CD8-positive, alpha-beta memory T cell (primary cell): ENCODE measurements around the gene KRTAP1-1. TPM values are rescaled to one million over a fixed set of nuclear protein-coding genes. Genes with fewer than 3 reads are reported as not detected.
"Not testable (repeated sequence)": the region's sequence is repeated elsewhere in the genome, so short reads cannot be mapped to it uniquely, and the experiment has no call there.

Source experiments
- CTCF ChIA-PET: fragments of 350-600 bp; sonication (Branson Sonifier 250); formaldehyde crosslinking; loops from one replicate; lab custom pipeline; 2021; ENCODE audit warnings: antibody characterized with exemption; lab: Charles Lee
- POLR2A ChIA-PET: fragments of 350-600 bp; sonication (Branson Sonifier 250); formaldehyde crosslinking; loops from one replicate; lab custom pipeline; 2021; ENCODE audit warnings: antibody characterized with exemption; lab: Charles Lee
- DNase-seq, 5 donors: peaks; one replicate each; pipeline versions ENCODE4 v3.0.0 to v3.0.0-alpha.2; 2020 to 2022; ENCODE audit warnings: mixed read lengths in 1 of 5
- H3K27ac ChIP-seq: one replicate; pipeline ENCODE4 v1.7.0; 2013; ENCODE audit warnings: low read depth, mild to moderate bottlenecking, low read length, moderate library complexity
- H3K27me3 ChIP-seq: 2 replicates; pipeline ENCODE4 v1.7.0; 2013; ENCODE audit warnings: low read length, mild to moderate bottlenecking; ENCODE audit not compliant: insufficient read depth, poor library complexity, severe bottlenecking
- H3K36me3 ChIP-seq: 2 replicates; pipeline ENCODE4 v1.7.0; 2013; ENCODE audit warnings: mild to moderate bottlenecking, low read length, moderate library complexity; ENCODE audit not compliant: insufficient read depth
- H3K4me1 ChIP-seq: 2 replicates; pipeline ENCODE4 v1.7.0; 2013; ENCODE audit warnings: mild to moderate bottlenecking, low read length, moderate library complexity; ENCODE audit not compliant: insufficient read depth
- H3K4me3 ChIP-seq: 2 replicates; pipeline ENCODE4 v1.7.0; 2013; ENCODE audit warnings: mild to moderate bottlenecking, low read length
- H3K9me3 ChIP-seq: 2 replicates; pipeline ENCODE4 v1.7.0; 2013; ENCODE audit warnings: mild to moderate bottlenecking, low read length
- H3K27ac Mint-ChIP-seq, 8 donors: one replicate each; pipeline ENCODE4 v1.8.0; 2020 to 2021; ENCODE audit warnings: mixed read lengths in 8 of 8, mild to moderate bottlenecking in 6 of 8, inconsistent platforms in 3 of 8, moderate library complexity in 3 of 8
- H3K27me3 Mint-ChIP-seq, 2 donors: one replicate each; pipeline ENCODE4 v1.8.0; 2020 to 2021; ENCODE audit warnings: mixed read lengths in 2 of 2, mild to moderate bottlenecking in 1 of 2, moderate library complexity in 1 of 2
- H3K36me3 Mint-ChIP-seq, 3 donors: one replicate each; pipeline ENCODE4 v1.8.0; 2020 to 2021; ENCODE audit warnings: mixed read lengths in 3 of 3, inconsistent platforms in 1 of 3, mild to moderate bottlenecking in 1 of 3
- H3K4me1 Mint-ChIP-seq, 3 donors: one replicate each; pipeline ENCODE4 v1.8.0; 2020 to 2021; ENCODE audit warnings: mixed read lengths in 3 of 3, inconsistent platforms in 1 of 3, mild to moderate bottlenecking in 1 of 3
- H3K4me3 Mint-ChIP-seq, 7 donors: one replicate each; pipeline ENCODE4 v1.8.0; 2020 to 2021; ENCODE audit warnings: mixed read lengths in 7 of 7, mild to moderate bottlenecking in 6 of 7, moderate library complexity in 4 of 7, inconsistent platforms in 2 of 7
- H3K9me3 Mint-ChIP-seq, 5 donors: one replicate each; pipeline ENCODE4 v1.8.0; 2020 to 2022; ENCODE audit warnings: mixed read lengths in 5 of 5, mild to moderate bottlenecking in 3 of 5, moderate library complexity in 2 of 5, inconsistent platforms in 1 of 5
- polyA plus RNA-seq: library from polyadenylated mRNA; unstranded; fragments of 300-500 nt; fragmentation: Illumina TruSeq; gene quantifications from one replicate; pipeline ENCODE4 v1.2.3, GENCODE V29; 2021
- total RNA-seq, 2 experiments: library from RNA; stranded (reverse); gene quantifications; one replicate each; pipeline ENCODE4 v1.2.3, GENCODE V29; 2021

Gene KRTAP1-1
- total RNA-seq = not detected
- not detected for polyA plus RNA-seq

GRCh38 chr17:41040783-41041571 lies at the start of gene KRTAP1-1:
TSS of gene KRTAP1-1 (minus strand) at chr17:41041450. CDS start at chr17:41041397, 53 bp downstream.
- peaks cover under 1 to 20% of the 10 kb centered on the region in 2 donors for H3K27me3 Mint-ChIP-seq
- H3K9me3 ChIP-seq, DNase-seq, H3K36me3 ChIP-seq, POLR2A ChIA-PET, H3K4me1 Mint-ChIP-seq, H3K27ac Mint-ChIP-seq, H3K4me1 ChIP-seq, H3K27ac ChIP-seq, H3K4me3 Mint-ChIP-seq, CTCF ChIA-PET, H3K27me3 ChIP-seq, H3K4me3 ChIP-seq, H3K36me3 Mint-ChIP-seq: not testable (repeated sequence)
- peaks cover 0 to 12% (median 4%) of the 10 kb centered on the region in 5 donors for H3K9me3 Mint-ChIP-seq

GRCh38 chr17:41088760-41089352 lies 47.6 kb upstream of the KRTAP1-1 start:
- H3K4me3 Mint-ChIP-seq, H3K27ac ChIP-seq, DNase-seq, H3K27ac Mint-ChIP-seq, H3K4me3 ChIP-seq, POLR2A ChIA-PET, H3K36me3 Mint-ChIP-seq, H3K9me3 ChIP-seq, CTCF ChIA-PET, H3K4me1 ChIP-seq, H3K9me3 Mint-ChIP-seq, H3K27me3 ChIP-seq, H3K36me3 ChIP-seq, H3K4me1 Mint-ChIP-seq: not testable (repeated sequence)
- peaks cover 10 to 20% of the 10 kb centered on the region in 2 donors for H3K27me3 Mint-ChIP-seq

- H3K9me3 ChIP-seq, H3K36me3 Mint-ChIP-seq, H3K4me3 ChIP-seq, H3K4me3 Mint-ChIP-seq, H3K4me1 Mint-ChIP-seq, CTCF ChIA-PET, H3K27me3 ChIP-seq, H3K36me3 ChIP-seq, DNase-seq, H3K9me3 Mint-ChIP-seq, H3K27ac ChIP-seq, H3K4me1 ChIP-seq: not testable (repeated sequence)
- peaks cover 12 to 28% of the 10 kb centered on the region in 2 donors for H3K27me3 Mint-ChIP-seq
- POLR2A ChIA-PET = interaction anchor here (0.6 kb wide), 1 partner anchor 34 kb away, joined by 3 read pairs; the partner anchor contains the start of gene KRTAP4-11
- H3K27ac Mint-ChIP-seq = peak within 1 kb of the TSS in 1 of 8 donors; percentile 86
Observed at GRCh38 chr17:41084100-41084856, 43.0 kb upstream of the KRTAP1-1 start, which contains the start of gene KRTAP4-7. TSS of gene KRTAP4-7 (plus strand) at chr17:41084150. CDS start at chr17:41084207, 57 bp downstream.

- H3K4me3 ChIP-seq, H3K9me3 Mint-ChIP-seq, H3K9me3 ChIP-seq, H3K27ac Mint-ChIP-seq, H3K36me3 Mint-ChIP-seq, H3K4me1 Mint-ChIP-seq, H3K27me3 ChIP-seq, H3K4me3 Mint-ChIP-seq, DNase-seq, H3K27ac ChIP-seq, H3K36me3 ChIP-seq, CTCF ChIA-PET, H3K4me1 ChIP-seq: not testable (repeated sequence)
- peaks cover 11 to 30% of the 10 kb centered on the region in 2 donors for H3K27me3 Mint-ChIP-seq
- POLR2A ChIA-PET = interaction anchor here (0.6 kb wide), 1 partner anchor 35 kb away, joined by 3 read pairs; the partner anchor contains the start of gene KRTAP4-11
Observed at GRCh38 chr17:41083427-41083826, 42.2 kb upstream of the KRTAP1-1 start.

- Histone ChIP-seq H3K4me3 (no peak overlapping the region), H3K9me3 (no peaks in the 10 kb centered on the region), H3K36me3 (no peaks in the 10 kb centered on the region), H3K27me3 (no peaks in the 10 kb centered on the region), H3K4me1 (no peaks in the 10 kb centered on the region), H3K27ac (no peak overlapping the region)
- H3K36me3 Mint-ChIP-seq = no peaks in the 10 kb centered on the region
- POLR2A ChIA-PET = no interaction called here
- H3K27ac Mint-ChIP-seq = no peak overlapping the region
- CTCF ChIA-PET = no interaction called here
- H3K4me3 Mint-ChIP-seq = no peak overlapping the region
- no peaks in the 10 kb centered on the region for H3K4me1 Mint-ChIP-seq
- H3K27me3 Mint-ChIP-seq = peaks cover 11 to 35% of the 10 kb centered on the region in 2 donors
- no peaks in the 10 kb centered on the region for H3K9me3 Mint-ChIP-seq
- DNase-seq = no peak
Observed at GRCh38 chr17:41082626-41083025, 41.4 kb upstream of the KRTAP1-1 start.

- Mint-ChIP-seq H3K27ac (no peak overlapping the region), H3K27me3 (peaks cover 22 to 49% of the 10 kb centered on the region in 2 donors), H3K4me1 (no peaks in the 10 kb centered on the region), H3K4me3 (no peak overlapping the region), H3K36me3 (no peaks in the 10 kb centered on the region), H3K9me3 (no peaks in the 10 kb centered on the region)
- Histone ChIP-seq H3K36me3 (no peaks in the 10 kb centered on the region), H3K4me3 (no peak overlapping the region), H3K27me3 (peaks cover 7% of the 10 kb centered on the region), H3K9me3 (no peaks in the 10 kb centered on the region), H3K4me1 (no peaks in the 10 kb centered on the region), H3K27ac (no peak overlapping the region)
- POLR2A ChIA-PET = no interaction called here
- CTCF ChIA-PET = no interaction called here
- no peak for DNase-seq
Observed at GRCh38 chr17:41076788-41077187, 35.5 kb upstream of the KRTAP1-1 start.

- Mint-ChIP-seq H3K27me3 (peaks cover 20 to 33% of the 10 kb centered on the region in 2 donors), H3K9me3 (no peaks in the 10 kb centered on the region), H3K27ac (no peak overlapping the region), H3K4me1 (peaks cover 0 to 2% (median 0%) of the 10 kb centered on the region in 3 donors), H3K4me3 (no peak overlapping the region), H3K36me3 (no peaks in the 10 kb centered on the region)
- H3K27me3 ChIP-seq = peaks cover 7% of the 10 kb centered on the region
- H3K4me3 ChIP-seq = no peak overlapping the region
- no peaks in the 10 kb centered on the region for H3K4me1 ChIP-seq
- no peak overlapping the region for H3K27ac ChIP-seq
- no peaks in the 10 kb centered on the region for H3K9me3 ChIP-seq
- ChIA-PET POLR2A (no interaction called here), CTCF (no interaction called here)
- no peak for DNase-seq
- no peaks in the 10 kb centered on the region for H3K36me3 ChIP-seq
Observed at GRCh38 chr17:41073676-41074075, 32.4 kb upstream of the KRTAP1-1 start.
